Loucy (cell line): Measurements from ENCODE around the gene PBRM1.

Experiments
- H2AFZ ChIP-seq: fragments of 200-600 bp; sonication (generic); 2 replicates; pipeline ENCODE4 v1.6.0; 2016; ENCODE audit warnings: antibody characterized with exemption, mild to moderate bottlenecking, low read length, moderate library complexity
- H3F3A ChIP-seq: fragments of 200-600 bp; 2 replicates; pipeline ENCODE4 v1.6.0; 2016; ENCODE audit warnings: antibody characterized with exemption, low read depth, mild to moderate bottlenecking
- H3K27me3 ChIP-seq: fragments of 200-600 bp; sonication (generic); 2 replicates; pipeline ENCODE4 v1.6.1; 2014; ENCODE audit warnings: low read length, mild to moderate bottlenecking; ENCODE audit not compliant: insufficient read depth, poor library complexity, severe bottlenecking
- H3K36me3 ChIP-seq: fragments of 200-600 bp; sonication (generic); 2 replicates; pipeline ENCODE4 v1.6.1; 2016; ENCODE audit warnings: low read length; ENCODE audit not compliant: insufficient read depth
- H3K4me1 ChIP-seq: fragments of 200-600 bp; sonication (generic); 2 replicates; pipeline ENCODE4 v1.5.1; 2014; ENCODE audit warnings: low read length, mild to moderate bottlenecking; ENCODE audit not compliant: insufficient read depth, poor library complexity, severe bottlenecking
- H3K4me2 ChIP-seq: fragments of 200-600 bp; sonication (generic); 2 replicates; pipeline ENCODE4 v1.6.0; 2014; ENCODE audit warnings: antibody characterized with exemption, low read length, low read depth, mild to moderate bottlenecking; ENCODE audit not compliant: poor library complexity, severe bottlenecking
- H3K4me3 ChIP-seq: fragments of 200-600 bp; sonication (generic); 2 replicates; pipeline ENCODE4 v1.5.1; 2014; ENCODE audit warnings: low read length, mild to moderate bottlenecking, mixed read lengths; ENCODE audit not compliant: poor library complexity, severe bottlenecking
- H3K79me2 ChIP-seq: fragments of 200-600 bp; sonication (generic); 2 replicates; pipeline ENCODE4 v1.6.1; 2014; ENCODE audit warnings: low read length; ENCODE audit not compliant: insufficient read depth
- H3K9ac ChIP-seq: fragments of 200-600 bp; sonication (generic); 2 replicates; pipeline ENCODE4 v1.6.0; 2014; ENCODE audit warnings: mild to moderate bottlenecking, low read depth, low read length, moderate library complexity; ENCODE audit not compliant: poor library complexity, severe bottlenecking
- H3K9me2 ChIP-seq: fragments of 200-600 bp; sonication (generic); replicated peaks from 2 replicates; pipeline ENCODE4 v1.6.1; 2016; ENCODE audit warnings: low read depth, low read length, mixed read lengths
- H3K9me3 ChIP-seq: fragments of 200-600 bp; sonication (generic); 2 replicates; pipeline ENCODE4 v1.6.1; 2014; ENCODE audit warnings: mild to moderate bottlenecking, antibody characterized with exemption, low read length, low read depth; ENCODE audit not compliant: insufficient read depth
- H4K20me1 ChIP-seq: fragments of 200-600 bp; sonication (generic); 2 replicates; pipeline ENCODE4 v1.6.0; 2014; ENCODE audit warnings: antibody characterized with exemption, low read length, mild to moderate bottlenecking; ENCODE audit not compliant: insufficient read depth, poor library complexity, severe bottlenecking
- EZH2phosphoT487 ChIP-seq: fragments of 200-600 bp; IDR thresholded peaks from 2 replicates; pipeline ENCODE4 v1.6.1; 2018; ENCODE audit warnings: antibody characterized with exemption, mild to moderate bottlenecking, moderate library complexity, borderline replicate concordance
- TF ChIP-seq, protein P1 (sequence below): fragments of 200-600 bp; sonication (generic); conservative IDR thresholded peaks from 2 replicates; pipeline ENCODE4 v1.5.1; 2014; ENCODE audit warnings: mild to moderate bottlenecking, antibody characterized with exemption, low read length

Gene PBRM1

DNA sequence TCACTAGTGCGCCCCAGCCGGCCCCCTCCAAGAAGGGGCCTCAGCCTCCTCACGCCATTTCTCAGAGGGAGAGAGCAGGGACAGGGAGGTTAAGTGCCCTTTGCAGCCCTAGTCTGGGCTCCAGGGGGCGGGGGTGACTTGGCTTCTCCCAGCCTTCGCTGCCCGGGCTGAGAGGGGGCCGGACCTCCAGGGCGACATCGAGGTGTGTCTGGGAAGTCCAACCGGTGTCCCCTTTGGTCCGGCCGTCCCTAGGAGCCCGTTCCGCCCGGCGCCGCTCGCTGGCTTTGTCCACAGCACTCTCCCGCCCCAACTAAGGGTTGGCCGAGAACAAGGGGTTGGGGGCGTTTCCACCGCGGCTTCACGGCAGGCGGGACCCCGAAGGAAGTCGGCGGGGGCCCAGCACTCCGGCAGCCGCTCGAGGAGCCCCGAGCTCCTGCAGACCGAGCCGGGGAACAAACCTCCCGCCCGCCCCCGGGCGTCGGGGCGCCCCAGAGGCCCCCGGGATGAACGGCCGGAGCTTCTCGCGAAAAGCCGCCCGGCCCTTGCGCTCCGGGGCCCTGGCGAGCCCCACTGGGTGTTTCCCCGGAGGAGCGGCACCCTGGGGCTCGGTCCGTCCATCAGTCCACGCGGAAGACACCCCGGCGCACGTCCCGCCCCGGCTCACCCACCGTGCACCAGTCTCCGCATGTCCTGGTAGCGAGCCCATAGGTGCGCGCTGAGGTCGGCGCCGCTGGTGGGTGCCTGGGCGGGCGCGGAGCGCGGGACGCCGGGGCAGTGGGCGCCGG, 152.7 kb downstream of the PBRM1 start:
- Histone ChIP-seq H3K4me3 (peak overlapping the region; percentile 59), H3K4me1 (peaks cover 16% of the 10 kb centered on the region), H2AFZ (0 out of 2 replicates have a peak overlapping the region, but pooled peaks have one; percentile 48), H3K4me2 (peak overlapping the region; percentile 36), H3F3A (no peaks in the 10 kb centered on the region), H3K27me3 (no peaks in the 10 kb centered on the region), H3K9ac (peak overlapping the region; percentile 36), H4K20me1 (peaks cover 11% of the 10 kb centered on the region), H3K9me2 (no peaks in the 10 kb centered on the region), H3K36me3 (no peaks in the 10 kb centered on the region), H3K9me3 (no peaks in the 10 kb centered on the region), H3K79me2 (peaks cover 14% of the 10 kb centered on the region)
- TF ChIP-seq EZH2phosphoT487, result no peak
- TF ChIP-seq, protein P1, sequence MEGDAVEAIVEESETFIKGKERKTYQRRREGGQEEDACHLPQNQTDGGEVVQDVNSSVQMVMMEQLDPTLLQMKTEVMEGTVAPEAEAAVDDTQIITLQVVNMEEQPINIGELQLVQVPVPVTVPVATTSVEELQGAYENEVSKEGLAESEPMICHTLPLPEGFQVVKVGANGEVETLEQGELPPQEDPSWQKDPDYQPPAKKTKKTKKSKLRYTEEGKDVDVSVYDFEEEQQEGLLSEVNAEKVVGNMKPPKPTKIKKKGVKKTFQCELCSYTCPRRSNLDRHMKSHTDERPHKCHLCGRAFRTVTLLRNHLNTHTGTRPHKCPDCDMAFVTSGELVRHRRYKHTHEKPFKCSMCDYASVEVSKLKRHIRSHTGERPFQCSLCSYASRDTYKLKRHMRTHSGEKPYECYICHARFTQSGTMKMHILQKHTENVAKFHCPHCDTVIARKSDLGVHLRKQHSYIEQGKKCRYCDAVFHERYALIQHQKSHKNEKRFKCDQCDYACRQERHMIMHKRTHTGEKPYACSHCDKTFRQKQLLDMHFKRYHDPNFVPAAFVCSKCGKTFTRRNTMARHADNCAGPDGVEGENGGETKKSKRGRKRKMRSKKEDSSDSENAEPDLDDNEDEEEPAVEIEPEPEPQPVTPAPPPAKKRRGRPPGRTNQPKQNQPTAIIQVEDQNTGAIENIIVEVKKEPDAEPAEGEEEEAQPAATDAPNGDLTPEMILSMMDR, result no peak

DNA sequence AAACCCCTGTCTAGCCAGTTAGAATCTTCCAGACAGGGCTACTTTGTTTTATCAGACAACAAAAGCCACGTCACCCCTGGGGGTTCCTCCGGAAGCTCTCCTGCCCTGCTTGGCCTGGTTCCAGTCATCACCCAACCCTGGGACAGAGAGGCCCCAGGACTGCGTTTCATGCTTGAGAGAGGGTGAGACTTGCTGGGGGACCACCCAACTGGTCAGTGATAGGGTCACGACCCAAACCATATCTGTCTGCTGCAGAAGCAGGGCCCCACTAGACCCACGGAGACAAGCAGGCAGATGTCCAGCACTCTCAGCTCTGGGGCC, 153.2 kb downstream of the PBRM1 start:
- Histone ChIP-seq H3K36me3 (no peaks in the 10 kb centered on the region), H3K4me2 (peak overlapping the region; percentile 36), H3K4me1 (peaks cover 10% of the 10 kb centered on the region), H4K20me1 (peaks cover 6% of the 10 kb centered on the region), H2AFZ (no peak overlapping the region), H3K27me3 (no peaks in the 10 kb centered on the region), H3K4me3 (peak overlapping the region; percentile 59), H3K79me2 (peaks cover 8% of the 10 kb centered on the region), H3K9me2 (no peaks in the 10 kb centered on the region), H3F3A (no peaks in the 10 kb centered on the region), H3K9ac (peak overlapping the region; percentile 36), H3K9me3 (no peaks in the 10 kb centered on the region)
- TF ChIP-seq, protein P1, result no peak

DNA sequence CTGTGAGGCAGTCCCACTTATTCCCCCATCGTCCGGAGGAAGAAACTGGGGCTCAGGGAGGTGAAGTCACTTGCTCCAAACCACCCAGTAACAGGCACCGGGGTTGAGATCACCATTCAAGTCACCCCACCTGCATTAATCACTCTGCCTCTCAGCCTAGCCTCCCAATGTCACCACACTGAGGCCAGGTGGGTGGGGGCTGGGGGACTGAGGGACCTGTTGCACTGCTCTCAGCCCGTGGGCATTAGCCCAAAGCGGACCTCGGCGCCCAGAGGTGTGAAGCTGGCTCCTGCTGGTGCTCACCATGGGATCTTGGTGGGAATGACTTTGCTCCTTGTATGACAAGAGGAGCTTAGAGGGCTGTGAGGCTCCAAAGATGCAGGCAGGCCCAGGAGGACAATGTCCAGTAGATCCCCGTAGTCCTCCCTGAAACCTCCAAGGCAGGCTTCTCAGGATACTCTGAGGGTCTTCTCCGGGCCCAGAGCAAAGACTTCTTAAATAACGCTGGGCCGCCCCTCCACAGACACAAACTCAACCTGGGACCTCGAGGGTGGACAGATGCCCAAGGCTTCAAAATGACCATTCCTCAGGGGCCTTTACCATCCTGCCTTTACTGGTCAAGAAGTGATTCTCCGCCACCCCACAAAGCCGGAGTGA, 153.7 kb downstream of the PBRM1 start:
- Histone ChIP-seq H3K9ac (no peak overlapping the region), H2AFZ (no peak overlapping the region), H3K79me2 (peaks cover 3% of the 10 kb centered on the region), H3K4me3 (no peak overlapping the region), H3K27me3 (no peaks in the 10 kb centered on the region), H3K4me2 (peak overlapping the region; percentile 36), H3F3A (no peaks in the 10 kb centered on the region), H4K20me1 (peaks cover under 1% of the 10 kb centered on the region), H3K9me2 (no peaks in the 10 kb centered on the region), H3K9me3 (no peaks in the 10 kb centered on the region), H3K4me1 (peaks cover 6% of the 10 kb centered on the region), H3K36me3 (no peaks in the 10 kb centered on the region)
- no peak for TF ChIP-seq EZH2phosphoT487
- TF ChIP-seq, protein P1, result no peak
